ENCODE results near the gene ERCC1. TPM values are rescaled to one million over a fixed set of nuclear protein-coding genes. Genes with fewer than 3 reads are reported as not detected.

Gene ERCC1
- total and polyA plus RNA-seq, 4 donors, result 19.2 to 28.7 (median 22.0) TPM

DNA sequence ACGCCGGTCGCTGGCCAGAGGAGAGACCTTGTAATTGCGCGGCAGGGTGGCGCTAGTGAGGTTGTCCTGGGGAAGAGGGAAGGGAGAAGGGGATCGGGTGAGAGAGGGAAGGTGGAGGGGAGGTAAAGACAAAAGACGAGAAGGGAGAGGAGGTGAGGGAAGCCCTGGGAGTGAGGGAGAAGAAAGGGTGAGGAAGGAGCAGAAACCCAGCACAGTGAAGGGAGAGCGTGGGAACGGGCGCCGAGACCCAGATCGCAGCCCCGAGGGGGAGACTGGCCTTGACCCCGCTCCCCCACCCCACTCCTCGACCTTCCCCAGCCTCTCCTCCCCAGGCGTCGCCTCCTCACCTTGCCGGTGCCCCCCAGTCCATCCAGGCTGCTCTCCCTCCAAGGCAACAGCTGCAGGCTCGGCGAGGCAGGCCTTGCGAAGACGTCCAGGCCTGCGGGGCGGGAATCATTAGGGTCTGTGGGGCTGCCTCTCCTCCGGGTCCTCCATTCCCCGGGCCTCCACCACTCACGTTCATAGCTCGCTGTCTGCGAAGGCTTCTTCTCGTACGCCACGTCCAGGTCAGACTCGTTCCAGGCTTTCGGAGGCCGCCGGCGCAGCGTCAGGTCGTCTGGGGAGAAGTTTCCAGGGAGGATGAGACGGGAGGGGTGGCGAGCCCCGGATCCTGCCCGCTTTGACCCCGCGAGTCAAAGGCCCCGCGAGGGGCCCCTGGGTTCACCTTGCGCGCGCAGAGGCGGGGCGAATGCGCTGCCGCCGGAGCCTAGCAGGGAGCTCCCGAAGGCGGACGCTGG lies 27.7 kb downstream of the ERCC1 start:
- Histone ChIP-seq H3K9me3 (ENCODE audit: control insufficient read depth in 4 of 4, low read length in 3 of 4) (no peaks in the 10 kb centered on the region), H3K4me3 (ENCODE audit: low read depth in 1 of 3, low read length in 3 of 3) (no peak overlapping the region), H3K27ac (ENCODE audit: low read depth in 1 of 2, low read length in 2 of 2) (no peak overlapping the region), H3K27me3 (ENCODE audit: control insufficient read depth in 4 of 4, insufficient read depth in 4 of 4, low read length in 3 of 4) (no peaks in the 10 kb centered on the region), H3K36me3 (ENCODE audit: control insufficient read depth in 4 of 4, insufficient read depth in 3 of 4, low read depth in 1 of 4, low read length in 3 of 4) (peaks cover 0 to 4% (median 0%) of the 10 kb centered on the region in 4 donors), H3K4me1 (ENCODE audit: control insufficient read depth in 4 of 4, insufficient read depth in 4 of 4, low read length in 3 of 4) (peaks cover 0 to 9% (median 5%) of the 10 kb centered on the region in 4 donors), H3K9ac (ENCODE audit: low read depth in 1 of 2, low read length in 2 of 2) (no peak overlapping the region)
- 80% methylated on average over 59 of the region's 59 CpGs for WGBS
- no peak for TF ChIP-seq RAD21 (IDR thresholded peaks at IDR 0.05)
- TF ChIP-seq, protein P1, sequence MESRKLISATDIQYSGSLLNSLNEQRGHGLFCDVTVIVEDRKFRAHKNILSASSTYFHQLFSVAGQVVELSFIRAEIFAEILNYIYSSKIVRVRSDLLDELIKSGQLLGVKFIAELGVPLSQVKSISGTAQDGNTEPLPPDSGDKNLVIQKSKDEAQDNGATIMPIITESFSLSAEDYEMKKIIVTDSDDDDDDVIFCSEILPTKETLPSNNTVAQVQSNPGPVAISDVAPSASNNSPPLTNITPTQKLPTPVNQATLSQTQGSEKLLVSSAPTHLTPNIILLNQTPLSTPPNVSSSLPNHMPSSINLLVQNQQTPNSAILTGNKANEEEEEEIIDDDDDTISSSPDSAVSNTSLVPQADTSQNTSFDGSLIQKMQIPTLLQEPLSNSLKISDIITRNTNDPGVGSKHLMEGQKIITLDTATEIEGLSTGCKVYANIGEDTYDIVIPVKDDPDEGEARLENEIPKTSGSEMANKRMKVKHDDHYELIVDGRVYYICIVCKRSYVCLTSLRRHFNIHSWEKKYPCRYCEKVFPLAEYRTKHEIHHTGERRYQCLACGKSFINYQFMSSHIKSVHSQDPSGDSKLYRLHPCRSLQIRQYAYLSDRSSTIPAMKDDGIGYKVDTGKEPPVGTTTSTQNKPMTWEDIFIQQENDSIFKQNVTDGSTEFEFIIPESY (IDR thresholded peaks at IDR 0.05), result no peak
- no peak for TF ChIP-seq FOXA2 (IDR thresholded peaks at IDR 0.05)
- no peak for TF ChIP-seq TAF1 (conservative IDR thresholded peaks at IDR 0.05)
- TF ChIP-seq SP1 (IDR thresholded peaks at IDR 0.05), result no peak
- no peak for TF ChIP-seq HNF4A (conservative IDR thresholded peaks at IDR 0.05)
- no peak for TF ChIP-seq YY1 (IDR thresholded peaks at IDR 0.05)
- TF ChIP-seq JUND (IDR thresholded peaks at IDR 0.05), result no peak
- no peak for TF ChIP-seq REST (IDR thresholded peaks at IDR 0.05)
- no peak for TF ChIP-seq CTCF (IDR thresholded peaks at IDR 0.05; ENCODE audit: low read depth, low read length, missing input control)
- no peak for TF ChIP-seq RXRA (IDR thresholded peaks at IDR 0.05)
- no peak for TF ChIP-seq GABPA (IDR thresholded peaks at IDR 0.05 in 1 of 2, conservative IDR thresholded peaks at IDR 0.05 in 1 of 2)
- no peak for TF ChIP-seq HNF4G (IDR thresholded peaks at IDR 0.05)
- no peak for TF ChIP-seq NR2F2 (IDR thresholded peaks at IDR 0.05)
- TF ChIP-seq, protein P2, sequence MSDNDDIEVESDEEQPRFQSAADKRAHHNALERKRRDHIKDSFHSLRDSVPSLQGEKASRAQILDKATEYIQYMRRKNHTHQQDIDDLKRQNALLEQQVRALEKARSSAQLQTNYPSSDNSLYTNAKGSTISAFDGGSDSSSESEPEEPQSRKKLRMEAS (IDR thresholded peaks at IDR 0.05), result no peak
- TF ChIP-seq FOXA1 (IDR thresholded peaks at IDR 0.05), result no peak
- TF ChIP-seq, protein P3, sequence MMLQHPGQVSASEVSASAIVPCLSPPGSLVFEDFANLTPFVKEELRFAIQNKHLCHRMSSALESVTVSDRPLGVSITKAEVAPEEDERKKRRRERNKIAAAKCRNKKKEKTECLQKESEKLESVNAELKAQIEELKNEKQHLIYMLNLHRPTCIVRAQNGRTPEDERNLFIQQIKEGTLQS (IDR thresholded peaks at IDR 0.05), result no peak
- TF ChIP-seq EGR1 (IDR thresholded peaks at IDR 0.05; ENCODE audit: low read depth in 2 of 2), result no peak
- DNase-seq (ENCODE audit: low spot score), result no peak
